T-cell (primary cell): ENCODE results near the gene ALOX5AP. TPM values are rescaled to one million over a fixed set of nuclear protein-coding genes. Genes with fewer than 3 reads are reported as not detected.

Experiments
- ATAC-seq, 4 experiments: fragments of 200-7000 bp in 3 of 4; fragments of 150-1000 bp in 1 of 4; cut with Tn5 transposase; replicated peaks in 1 of 4; 1 replicate in 3 of 4; 2 replicates in 1 of 4; pipeline ENCODE4 v1.10.0; 2021; ENCODE audit warnings: moderate library complexity in 3 of 4, mild to moderate bottlenecking in 2 of 4, moderate number of reproducible peaks in 1 of 4
- CTCF ChIA-PET, 2 donors: fragments of 300-600 bp; sonication (Branson Sonifier 250); formaldehyde crosslinking; loops; one replicate each; lab custom pipeline; 2022; ENCODE audit warnings: antibody characterized with exemption in 2 of 2; lab: Charles Lee
- POLR2A ChIA-PET, 2 donors: fragments of 300-600 bp; sonication (Branson Sonifier 250); formaldehyde crosslinking; loops; one replicate each; lab custom pipeline; 2022; ENCODE audit warnings: antibody characterized with exemption in 2 of 2; lab: Charles Lee
- DNase-seq, 35 experiments: peaks; one replicate each; pipeline versions ENCODE4 v3.0.0 to v3.0.0-alpha.2; 2013 to 2023
- H3K27ac ChIP-seq: one replicate; pipeline ENCODE4 v1.5.1; 2013; ENCODE audit warnings: low read length
- H3K27me3 ChIP-seq, 2 experiments: replicated peaks in 1 of 2; 1 replicate in 1 of 2; 2 replicates in 1 of 2; pipeline versions ENCODE4 v1.6.1 to v1.7.0; 2013; ENCODE audit warnings: low read length in 1 of 2, mixed read lengths in 1 of 2; ENCODE audit not compliant: control insufficient read depth in 2 of 2, insufficient read depth in 2 of 2; ENCODE audit errors: extremely low read depth in 1 of 2
- H3K36me3 ChIP-seq, 2 donors: 1 replicate in 1 of 2; 2 replicates in 1 of 2; pipeline versions ENCODE4 v1.6.1 to v1.7.0; 2013; ENCODE audit warnings: low read length in 1 of 2; ENCODE audit not compliant: control insufficient read depth in 2 of 2, insufficient read depth in 1 of 2; ENCODE audit errors: extremely low read depth in 1 of 2
- H3K4me1 ChIP-seq, 2 experiments: 1 replicate in 1 of 2; 2 replicates in 1 of 2; pipeline versions ENCODE4 v1.6.1 to v1.7.0; 2013; ENCODE audit warnings: low read length in 2 of 2, mixed read lengths in 1 of 2; ENCODE audit not compliant: insufficient read depth in 2 of 2, control insufficient read depth in 1 of 2; ENCODE audit errors: extremely low read depth in 1 of 2
- H3K4me3 ChIP-seq, 2 donors: 1 replicate in 1 of 2; 2 replicates in 1 of 2; pipeline versions ENCODE4 v1.5.1 to v1.7.0; 2013; ENCODE audit warnings: mild to moderate bottlenecking in 2 of 2, low read length in 1 of 2, moderate library complexity in 1 of 2; ENCODE audit not compliant: control insufficient read depth in 1 of 2; ENCODE audit errors: extremely low read depth in 1 of 2
- H3K9me3 ChIP-seq: 2 replicates; pipeline ENCODE4 v1.7.0; 2013
- H3K27ac Mint-ChIP-seq, 2 donors: one replicate each; pipeline ENCODE4 v1.8.0; 2020 to 2021; ENCODE audit warnings: mild to moderate bottlenecking in 2 of 2, mixed read lengths in 2 of 2
- H3K27me3 Mint-ChIP-seq, 2 donors: one replicate each; pipeline ENCODE4 v1.8.0; 2021 to 2022; ENCODE audit warnings: mixed read lengths in 2 of 2
- H3K36me3 Mint-ChIP-seq: one replicate; pipeline ENCODE4 v1.8.0; 2021; ENCODE audit warnings: mixed read lengths
- H3K4me1 Mint-ChIP-seq, 3 donors: one replicate each; pipeline ENCODE4 v1.8.0; 2020 to 2022; ENCODE audit warnings: mixed read lengths in 3 of 3, mild to moderate bottlenecking in 1 of 3
- H3K4me3 Mint-ChIP-seq, 3 donors: one replicate each; pipeline ENCODE4 v1.8.0; 2020 to 2022; ENCODE audit warnings: mild to moderate bottlenecking in 3 of 3, mixed read lengths in 3 of 3, moderate library complexity in 3 of 3
- H3K9me3 Mint-ChIP-seq, 3 donors: one replicate each; pipeline ENCODE4 v1.8.0; 2020 to 2022; ENCODE audit warnings: mixed read lengths in 3 of 3
- WGBS: methylation state at CpG from one replicate; pipeline ENCODE4 v1.1.5; 2013; ENCODE audit warnings: missing lambda C conversion rate; ENCODE audit not compliant: insufficient coverage; 5-methylcytosine and 5-hydroxymethylcytosine counted together
- total RNA-seq, 35 experiments: library from RNA in 6 of 35; stranded (reverse) in 6 of 35; fragments of 120-200 nt in 1 of 35; gene quantifications; one replicate each; pipeline versions ENCODE4 v1.2.1 to v1.2.4 and lab custom pipeline; 2013 to 2026

ALOX5AP gene
- total RNA-seq, 5 donors from 2014 or later (not counting 1 experiment from before 2014, with no cell fraction given) = 24.2 to 64.9 (median 50.8) TPM

GRCh38 chr13:30787738-30788525, 52.6 kb downstream of the ALOX5AP start:
- H3K9me3 Mint-ChIP-seq = no peaks in the 10 kb centered on the region
- no peaks in the 10 kb centered on the region for H3K4me1 ChIP-seq
- H3K27me3 ChIP-seq = peaks cover 0 to 3% of the 10 kb centered on the region in 2 experiments
- 97% methylated on average over 10 of the region's 14 CpGs for WGBS
- no peaks in the 10 kb centered on the region for H3K9me3 ChIP-seq
- no peaks in the 10 kb centered on the region for H3K4me1 Mint-ChIP-seq
- ChIA-PET POLR2A (no interaction called here), CTCF (no interaction called here)
- peaks cover 0 to 3% of the 10 kb centered on the region in 2 donors for H3K36me3 ChIP-seq
- no peak for DNase-seq
- H3K4me3 ChIP-seq = no peak overlapping the region
- peaks cover 21% of the 10 kb centered on the region for H3K36me3 Mint-ChIP-seq
- H3K4me3 Mint-ChIP-seq = no peak overlapping the region
- no peak overlapping the region for H3K27ac Mint-ChIP-seq
- H3K27me3 Mint-ChIP-seq = no peaks in the 10 kb centered on the region
- H3K27ac ChIP-seq = no peak overlapping the region
- no peak for ATAC-seq

GRCh38 chr13:30789166-30789862, 54.0 kb downstream of the ALOX5AP start:
- DNase-seq = no peak
- H3K27ac Mint-ChIP-seq = no peak overlapping the region
- POLR2A ChIA-PET = interaction anchor here in 1 of 2 donors (0.7 kb wide), 1 partner anchor 1006 kb away, joined by 3 read pairs; no protein-coding TSS in a partner anchor
- WGBS = 43% methylated on average over 1 of the region's 3 CpGs
- H3K9me3 Mint-ChIP-seq = no peaks in the 10 kb centered on the region
- CTCF ChIA-PET = interaction anchor here in 1 of 2 donors (0.6 kb wide), 1 partner anchor 1280 kb away, joined by 3 read pairs; no protein-coding TSS in a partner anchor
- no peak for ATAC-seq
- Histone ChIP-seq H3K4me1 (no peaks in the 10 kb centered on the region), H3K36me3 (peaks cover 0 to 3% of the 10 kb centered on the region in 2 donors), H3K27ac (no peak overlapping the region), H3K27me3 (peaks cover 0 to 3% of the 10 kb centered on the region in 2 experiments), H3K4me3 (no peak overlapping the region), H3K9me3 (no peaks in the 10 kb centered on the region)
- no peaks in the 10 kb centered on the region for H3K4me1 Mint-ChIP-seq
- H3K36me3 Mint-ChIP-seq = peaks cover 14% of the 10 kb centered on the region
- H3K4me3 Mint-ChIP-seq = no peak overlapping the region
- no peaks in the 10 kb centered on the region for H3K27me3 Mint-ChIP-seq

GRCh38 chr13:30790592-30790991, 55.2 kb downstream of the ALOX5AP start:
- Mint-ChIP-seq H3K4me1 (peaks cover 2 to 7% (median 6%) of the 10 kb centered on the region in 3 donors), H3K27me3 (no peaks in the 10 kb centered on the region), H3K27ac (no peak overlapping the region), H3K36me3 (peaks cover 14% of the 10 kb centered on the region), H3K4me3 (no peak overlapping the region), H3K9me3 (no peaks in the 10 kb centered on the region)
- Histone ChIP-seq H3K36me3 (peaks cover 0 to 3% of the 10 kb centered on the region in 2 donors), H3K4me1 (peaks cover 0 to 5% of the 10 kb centered on the region in 2 experiments), H3K27ac (no peak overlapping the region), H3K9me3 (no peaks in the 10 kb centered on the region), H3K4me3 (no peak overlapping the region), H3K27me3 (no peaks in the 10 kb centered on the region)
- 100% methylated on average over 1 of the region's 2 CpGs for WGBS
- DNase-seq (no peak), ATAC-seq (no peak)
- ChIA-PET CTCF (no interaction called here), POLR2A (no interaction called here)

GRCh38 chr13:30791354-30792001, 56.1 kb downstream of the ALOX5AP start:
- DNase-seq (no peak), ATAC-seq (no peak)
- H3K9me3 Mint-ChIP-seq = no peaks in the 10 kb centered on the region
- peaks cover 11 to 15% (median 14%) of the 10 kb centered on the region in 3 donors for H3K4me1 Mint-ChIP-seq
- H3K9me3 ChIP-seq = no peaks in the 10 kb centered on the region
- CTCF ChIA-PET = interaction anchor here in 1 of 2 donors (1.5 kb wide), 1 partner anchor 38 kb away, joined by 3 read pairs; no protein-coding TSS in a partner anchor
- POLR2A ChIA-PET = no interaction called here
- 96% methylated on average over 7 of the region's 11 CpGs for WGBS
- no peaks in the 10 kb centered on the region for H3K27me3 Mint-ChIP-seq
- no peak overlapping the region for H3K4me3 Mint-ChIP-seq
- no peak overlapping the region for H3K27ac Mint-ChIP-seq
- H3K27ac ChIP-seq = no peak overlapping the region
- H3K4me1 ChIP-seq = peaks cover 3 to 14% of the 10 kb centered on the region in 2 experiments
- H3K36me3 Mint-ChIP-seq = peaks cover 12% of the 10 kb centered on the region
- no peak overlapping the region for H3K4me3 ChIP-seq
- H3K36me3 ChIP-seq = no peaks in the 10 kb centered on the region
- no peaks in the 10 kb centered on the region for H3K27me3 ChIP-seq

- 89% methylated on average over 11 of the region's 12 CpGs for WGBS
- CTCF ChIA-PET = interaction anchor here in 1 of 2 donors (1.5 kb wide), 1 partner anchor 39 kb away, joined by 3 read pairs; no protein-coding TSS in a partner anchor
- H3K4me3 Mint-ChIP-seq = no peak overlapping the region
These were observed 57.1 kb downstream of the ALOX5AP start for GRCh38 chr13:30792285-30793000.

More at GRCh38 chr13:30792285-30793000, 57.1 kb downstream of the ALOX5AP start:
- Histone ChIP-seq H3K36me3 (no peaks in the 10 kb centered on the region), H3K27ac (no peak overlapping the region), H3K4me1 (peaks cover 3 to 19% of the 10 kb centered on the region in 2 experiments), H3K27me3 (no peaks in the 10 kb centered on the region), H3K9me3 (no peaks in the 10 kb centered on the region), H3K4me3 (no peak overlapping the region)
- no peaks in the 10 kb centered on the region for H3K9me3 Mint-ChIP-seq
- H3K36me3 Mint-ChIP-seq = peaks cover 2% of the 10 kb centered on the region
- no peak for DNase-seq
- no peak overlapping the region for H3K27ac Mint-ChIP-seq
- peaks cover 14 to 23% (median 18%) of the 10 kb centered on the region in 3 donors for H3K4me1 Mint-ChIP-seq
- H3K27me3 Mint-ChIP-seq = no peaks in the 10 kb centered on the region
- POLR2A ChIA-PET = interaction anchor here in 1 of 2 donors (0.9 kb wide), 1 partner anchor 46 kb away, joined by 3 read pairs; no protein-coding TSS in a partner anchor
- no peak for ATAC-seq
